IPS-NIHi7 (cell line): Measurements from ENCODE around the gene PTPN3.

ENCODE experiments used
- DNase-seq: peaks from one replicate; pipeline ENCODE4 v3.0.0; 2012; ENCODE audit warnings: mixed read lengths; ENCODE audit errors: extremely low spot score

PTPN3 gene

DNA sequence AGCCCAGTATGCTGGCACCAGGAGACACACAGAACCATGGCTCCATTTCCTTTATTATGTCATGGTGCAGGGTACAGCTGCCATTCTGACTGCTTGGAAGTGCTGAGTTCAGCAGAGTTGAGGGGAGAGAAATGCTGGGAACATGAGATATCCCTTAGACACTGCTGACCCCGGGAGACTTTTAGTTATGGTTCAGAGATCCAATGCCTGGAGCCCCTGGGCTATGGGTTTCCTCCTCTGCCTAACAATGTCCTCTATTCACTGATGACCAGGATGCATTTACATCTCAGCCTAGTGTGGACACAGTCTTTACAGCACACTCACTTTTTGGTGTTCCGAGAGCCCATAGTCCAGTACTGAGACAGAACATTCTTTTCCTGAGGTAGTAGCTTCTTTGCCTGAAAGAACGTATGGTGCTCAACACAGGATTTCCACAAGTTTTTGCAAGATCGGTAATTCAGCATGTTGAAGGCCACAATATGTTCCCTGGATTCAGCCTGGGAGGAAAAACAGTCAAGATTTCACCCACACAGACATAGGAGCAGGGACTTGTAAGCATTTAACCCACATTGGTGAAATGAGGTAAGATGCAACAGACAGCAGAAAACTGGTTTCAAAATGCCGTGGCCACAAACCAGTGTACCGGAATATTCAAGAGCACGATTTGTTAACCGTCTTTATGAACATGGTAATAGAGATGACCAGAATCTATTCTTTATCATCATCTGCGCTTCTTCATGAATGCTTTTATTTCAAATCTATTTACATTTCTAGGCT, 71.3 kb downstream of the PTPN3 start:
- DNase-seq, result no peak

DNA sequence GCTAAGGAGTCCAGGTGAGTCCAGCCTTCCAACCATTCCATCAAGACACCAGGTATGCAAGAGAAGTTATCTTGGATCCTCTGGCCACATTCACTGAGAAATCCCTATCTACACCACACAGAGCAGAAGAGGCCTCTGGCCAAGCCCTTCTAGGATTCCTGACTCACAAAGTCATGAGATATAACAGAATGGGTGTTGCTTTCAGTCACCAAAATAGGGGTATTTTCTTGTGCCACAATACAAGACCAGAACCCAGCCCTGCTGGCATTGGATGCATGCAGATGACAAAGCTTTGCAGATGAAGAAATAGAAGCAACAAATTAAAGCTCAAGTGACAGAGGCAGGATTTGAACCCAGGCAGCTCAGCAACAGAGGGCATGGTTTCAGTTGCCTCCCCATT, 73.5 kb downstream of the PTPN3 start:
- no peak for DNase-seq

DNA sequence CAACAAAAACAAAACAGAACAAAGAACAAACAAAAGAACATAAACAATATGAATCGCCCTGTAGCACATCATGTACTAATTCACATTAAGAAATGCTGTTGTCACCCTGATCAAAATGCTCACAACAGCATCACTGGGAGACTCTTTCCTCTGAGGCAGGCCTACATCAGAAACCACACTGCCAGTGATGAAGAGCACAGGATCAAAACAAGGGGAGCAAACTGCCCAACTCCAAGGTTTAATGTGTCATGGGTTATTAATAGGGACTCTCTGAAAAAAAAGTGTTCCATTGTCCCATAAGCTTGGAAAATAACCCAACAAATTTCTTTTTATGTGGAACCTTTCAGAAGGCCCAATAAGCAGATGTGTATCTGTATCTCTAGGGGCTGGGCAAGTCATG, 74.2 kb downstream of the PTPN3 start:
- no peak for DNase-seq

DNA sequence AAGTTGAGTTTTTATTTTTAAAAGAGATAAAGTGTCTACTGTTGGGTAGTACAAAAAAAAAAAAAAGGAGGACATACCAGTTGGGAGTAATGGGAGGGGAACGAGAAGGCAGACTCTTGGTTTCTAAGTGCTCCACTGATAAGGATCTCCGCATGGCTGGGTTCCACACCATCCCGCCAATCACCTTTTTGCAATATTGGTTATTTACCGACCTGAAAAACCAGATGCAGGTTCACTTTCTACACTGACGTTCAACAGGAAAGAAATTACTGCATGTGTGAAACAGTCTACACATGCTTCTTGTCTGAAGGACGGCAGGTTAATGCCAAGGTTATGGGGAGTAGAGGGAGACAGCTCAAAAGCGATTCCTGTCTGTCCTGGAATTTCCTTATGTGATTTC, 75.5 kb downstream of the PTPN3 start:
- no peak for DNase-seq

DNA sequence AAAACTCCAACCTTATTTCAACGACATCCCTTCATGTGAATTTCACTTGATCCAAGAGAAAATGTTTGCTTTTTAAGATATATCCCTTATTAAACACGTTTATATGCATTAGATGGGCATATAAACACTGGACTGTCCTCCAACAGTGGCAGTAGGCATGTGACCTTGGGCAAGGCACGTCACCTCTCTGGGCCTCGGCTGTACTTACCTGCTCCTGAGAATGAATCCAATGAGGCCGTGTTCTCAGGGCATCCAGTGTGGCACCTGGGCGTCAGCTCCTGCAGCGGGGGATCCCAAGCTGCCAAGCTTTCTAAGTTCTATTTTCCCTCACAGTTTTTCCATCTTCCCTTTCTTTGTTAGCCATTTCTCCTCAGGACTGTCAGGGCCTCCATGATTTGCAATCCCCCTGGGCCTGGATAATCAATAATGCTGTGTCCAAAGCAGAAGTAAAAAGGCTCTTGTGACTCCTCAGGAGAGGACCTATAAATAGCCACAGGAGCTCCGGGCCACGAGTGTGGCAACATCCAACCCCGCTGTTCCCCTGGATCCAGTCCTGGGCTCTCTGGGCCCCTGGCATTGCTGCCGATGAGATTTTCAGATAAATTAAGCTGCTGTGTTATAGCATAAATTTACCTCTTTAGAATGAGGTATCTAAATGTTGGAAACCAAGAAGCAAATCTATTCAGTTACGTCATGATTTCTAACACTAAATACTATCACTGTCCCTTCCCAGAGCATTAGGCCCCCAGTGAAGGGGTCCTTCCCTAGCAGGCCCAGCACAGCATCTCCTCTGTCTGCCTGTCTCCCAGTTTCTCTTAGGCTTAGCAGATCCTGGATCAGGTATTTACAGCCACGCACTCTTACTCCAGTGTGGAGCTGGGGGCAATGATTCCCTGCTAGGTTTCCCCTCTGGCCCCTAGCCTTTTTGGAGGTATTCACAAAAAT, 76.8 kb downstream of the PTPN3 start:
- DNase-seq, result no peak

DNA sequence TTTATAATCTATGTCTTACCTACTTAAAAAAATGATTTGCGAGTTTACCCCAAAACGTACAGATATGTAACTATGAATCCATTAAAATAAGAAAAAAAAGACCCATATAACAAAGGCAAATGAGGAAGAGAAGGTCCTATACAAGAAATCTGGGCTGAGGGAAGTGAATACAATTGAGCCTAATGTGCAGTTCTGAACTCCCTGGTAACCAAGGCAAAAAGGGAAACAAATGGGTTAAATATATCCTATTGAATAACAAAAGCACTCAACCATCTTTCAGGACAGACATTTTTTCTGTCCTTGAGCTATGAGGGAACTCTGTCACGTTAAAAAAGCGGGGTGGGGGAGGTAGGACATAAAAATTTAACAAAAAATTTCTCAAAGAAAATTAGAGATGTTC, 78.6 kb downstream of the PTPN3 start:
- no peak for DNase-seq

DNA sequence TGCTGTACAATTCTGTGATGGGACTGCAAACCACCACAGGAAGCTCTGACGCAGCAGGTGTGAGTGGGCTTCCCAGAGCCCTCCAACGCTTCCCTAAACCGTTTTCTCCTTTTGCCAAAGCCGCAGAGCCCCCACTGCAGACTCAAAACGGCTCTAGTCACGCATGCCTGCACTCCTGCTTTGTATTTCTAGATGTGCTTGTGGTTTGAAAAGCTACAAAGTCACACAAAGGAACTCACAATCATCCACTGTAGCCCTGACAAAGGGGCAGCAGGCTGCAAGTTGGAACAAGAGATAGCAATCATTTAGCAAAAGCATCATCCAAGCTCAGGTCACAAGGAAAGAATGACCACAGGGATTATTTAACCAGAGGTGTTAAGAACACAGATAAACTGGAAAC, 79.3 kb downstream of the PTPN3 start:
- no peak for DNase-seq

DNA sequence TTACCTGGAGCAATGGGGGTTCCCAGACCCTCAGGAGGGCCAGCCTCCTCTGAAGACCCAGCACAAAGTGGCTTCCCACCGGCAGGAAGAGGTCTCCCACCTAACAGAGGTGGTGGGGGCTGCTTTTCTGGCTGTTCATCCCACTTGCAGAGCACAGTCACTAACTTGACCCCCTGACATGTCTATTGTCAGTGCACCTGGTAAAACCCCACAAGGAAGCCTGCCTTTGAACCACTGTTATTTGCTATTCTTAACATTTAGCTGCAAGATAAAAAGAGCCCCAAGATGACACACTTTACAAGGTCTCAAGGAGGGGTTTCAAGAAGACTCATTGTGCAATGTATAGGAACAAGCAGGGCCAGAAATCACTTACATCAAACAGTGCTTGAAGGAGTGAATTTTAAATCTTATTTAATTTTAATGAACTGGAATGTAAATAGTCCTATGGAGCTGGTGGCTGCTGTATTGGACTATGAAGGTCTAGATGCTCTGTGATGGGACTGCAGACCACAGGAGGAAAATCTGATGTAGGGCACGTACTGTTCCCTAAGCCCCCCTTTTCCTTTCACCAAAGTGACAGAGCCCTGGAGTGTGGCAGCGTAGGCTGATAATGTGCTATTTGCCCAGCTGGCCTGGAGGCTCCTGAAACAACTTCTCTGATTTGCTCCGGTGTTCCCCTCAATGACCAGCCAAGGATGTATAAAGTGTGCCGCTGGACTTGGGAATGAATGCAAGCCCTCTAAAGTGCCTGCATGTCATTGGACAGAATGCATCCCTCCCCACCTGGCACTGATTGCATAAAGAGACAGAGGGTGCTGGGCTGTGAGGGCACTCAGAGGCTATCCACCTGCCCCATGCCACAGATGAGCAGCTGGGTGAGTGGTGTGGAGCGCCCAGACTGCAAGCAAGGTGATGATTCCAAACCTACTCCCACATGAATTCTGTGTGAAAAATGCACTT, 80.2 kb downstream of the PTPN3 start:
- DNase-seq, result no peak

DNA sequence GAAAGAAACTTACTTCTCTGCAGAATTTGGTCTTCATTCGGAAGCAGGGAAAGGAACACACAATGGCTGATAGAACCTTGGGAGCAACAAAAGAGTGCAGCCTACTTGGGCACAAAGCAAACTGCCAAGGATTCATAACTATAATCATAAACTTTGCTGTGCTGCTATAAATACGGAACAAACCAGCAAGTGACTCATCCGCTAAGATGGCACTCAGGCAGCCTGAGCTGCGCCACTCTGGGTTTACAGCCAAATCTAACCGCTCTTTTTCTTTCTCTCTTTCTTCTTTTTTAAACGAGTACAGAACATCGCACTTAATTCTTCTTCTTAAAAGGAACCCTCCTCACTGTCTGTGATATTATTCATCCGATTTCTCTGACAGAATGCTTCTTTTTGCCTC, 81.1 kb downstream of the PTPN3 start:
- no peak for DNase-seq

DNA sequence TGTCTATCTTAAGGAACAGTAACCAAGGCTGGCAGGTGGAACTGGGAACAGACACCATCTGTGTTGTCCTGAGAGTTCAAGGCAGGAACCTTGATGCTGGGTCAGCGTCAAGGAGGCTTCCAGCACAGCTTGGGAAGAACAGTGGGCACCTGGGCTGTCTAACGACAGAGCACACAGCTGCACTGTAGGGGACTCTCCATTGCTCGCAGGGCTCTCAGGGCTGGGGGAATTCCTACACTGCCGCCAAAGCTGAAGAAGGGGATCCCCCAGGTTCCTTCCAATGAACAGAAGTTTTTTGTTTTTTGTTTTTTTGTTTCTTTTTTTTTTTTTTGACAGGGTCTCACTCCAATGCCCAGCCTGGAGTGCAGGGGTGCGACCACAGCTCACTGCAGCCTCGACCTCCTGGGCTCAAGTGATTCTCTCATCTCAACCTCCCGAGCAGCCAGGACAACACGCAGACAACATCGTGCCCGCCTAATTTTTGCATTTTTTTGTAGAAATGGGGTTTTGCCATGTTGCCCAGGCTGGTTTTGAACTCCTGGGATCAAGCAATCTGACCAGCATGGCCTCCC, 81.9 kb downstream of the PTPN3 start:
- DNase-seq, result no peak

DNA sequence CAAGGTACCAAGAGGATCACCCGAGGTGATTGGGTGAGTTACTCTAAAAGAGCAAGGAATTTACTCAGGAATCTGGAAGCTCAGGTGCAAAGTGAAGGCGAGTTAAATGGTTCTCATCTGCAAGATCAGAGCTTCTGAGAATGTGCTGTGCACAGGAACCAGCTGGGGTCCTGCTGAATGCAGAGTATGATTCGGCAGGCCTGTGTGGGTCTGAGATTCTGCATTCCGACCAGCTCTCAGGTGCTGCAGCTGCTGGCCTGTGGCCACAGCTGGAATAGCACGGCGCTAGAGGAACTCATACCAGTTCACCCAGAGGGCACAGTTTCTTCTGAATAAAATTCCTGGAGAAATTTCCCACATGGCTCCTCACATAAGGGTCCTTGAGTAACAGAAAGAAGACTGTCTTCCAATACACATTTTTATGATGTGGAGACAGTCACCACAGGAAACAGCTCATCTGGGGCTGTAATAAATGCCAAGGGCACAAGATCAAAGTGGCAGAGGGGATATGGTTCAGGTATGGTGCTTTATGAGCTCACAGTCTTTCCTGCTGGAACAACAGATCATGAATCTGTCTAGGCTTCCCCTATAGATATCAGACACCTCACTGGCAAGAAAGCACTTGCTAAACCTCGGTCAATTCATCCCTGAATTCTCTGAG, 83.9 kb downstream of the PTPN3 start:
- DNase-seq, result peak; percentile 35

DNA sequence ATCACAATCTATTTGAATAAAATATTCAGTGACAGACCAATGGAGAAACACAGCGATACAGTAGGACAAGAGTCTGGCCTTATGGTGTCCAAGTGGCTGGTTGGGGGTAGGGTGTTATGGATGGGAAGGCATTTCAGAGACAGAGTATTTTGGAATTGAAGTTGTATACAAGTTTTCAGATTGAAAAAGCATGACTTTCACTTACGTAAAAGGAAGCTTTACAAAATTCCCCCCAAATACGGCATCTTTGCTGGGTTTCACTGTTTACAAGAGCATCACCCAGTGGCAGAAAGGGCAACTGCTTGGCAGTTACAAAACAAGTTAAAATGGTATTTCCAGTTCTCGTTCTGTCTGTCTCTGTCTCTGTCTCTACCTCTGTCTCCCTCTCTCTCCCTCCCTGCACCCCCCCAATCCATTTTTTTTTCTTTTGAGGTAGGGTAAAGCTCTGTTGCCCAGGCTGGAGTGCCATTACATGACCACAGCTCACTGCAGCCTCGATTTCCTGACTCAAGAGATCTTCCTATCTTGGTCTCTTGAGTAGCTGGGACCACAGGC, 86.2 kb downstream of the PTPN3 start:
- DNase-seq, result peak; percentile 34

DNA sequence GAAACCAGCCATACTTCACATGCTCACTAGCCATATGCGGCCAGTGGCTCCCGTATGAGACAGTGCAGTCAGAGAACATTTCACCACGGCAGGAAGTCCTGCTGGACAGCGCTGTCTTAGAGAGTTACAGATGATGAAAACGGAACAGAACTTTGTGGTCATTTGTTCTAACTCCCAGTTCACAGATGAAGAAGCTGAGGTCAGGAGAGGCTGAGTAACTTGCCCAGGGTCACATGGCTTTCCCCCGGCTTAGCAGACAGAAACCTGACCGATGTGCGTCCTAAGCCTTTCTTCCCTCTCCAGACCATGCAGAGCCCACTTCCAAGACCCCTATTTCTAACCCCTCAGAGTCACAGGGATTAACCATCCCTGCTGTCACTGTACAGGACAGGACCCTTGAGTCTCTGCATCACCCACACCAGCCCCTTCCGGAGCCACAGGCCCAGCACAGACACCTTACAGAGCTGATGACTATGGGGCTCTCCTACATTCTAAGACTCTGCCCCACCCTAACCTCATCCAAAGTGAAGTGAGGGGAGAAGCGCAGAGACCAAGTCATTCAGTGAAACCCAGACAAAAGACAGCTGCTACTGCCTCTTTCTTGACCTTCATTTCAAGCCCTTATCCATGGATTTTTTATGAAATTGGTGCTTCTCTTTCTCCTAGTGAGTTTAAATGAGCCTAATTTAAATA, 86.9 kb downstream of the PTPN3 start:
- DNase-seq, result no peak

DNA sequence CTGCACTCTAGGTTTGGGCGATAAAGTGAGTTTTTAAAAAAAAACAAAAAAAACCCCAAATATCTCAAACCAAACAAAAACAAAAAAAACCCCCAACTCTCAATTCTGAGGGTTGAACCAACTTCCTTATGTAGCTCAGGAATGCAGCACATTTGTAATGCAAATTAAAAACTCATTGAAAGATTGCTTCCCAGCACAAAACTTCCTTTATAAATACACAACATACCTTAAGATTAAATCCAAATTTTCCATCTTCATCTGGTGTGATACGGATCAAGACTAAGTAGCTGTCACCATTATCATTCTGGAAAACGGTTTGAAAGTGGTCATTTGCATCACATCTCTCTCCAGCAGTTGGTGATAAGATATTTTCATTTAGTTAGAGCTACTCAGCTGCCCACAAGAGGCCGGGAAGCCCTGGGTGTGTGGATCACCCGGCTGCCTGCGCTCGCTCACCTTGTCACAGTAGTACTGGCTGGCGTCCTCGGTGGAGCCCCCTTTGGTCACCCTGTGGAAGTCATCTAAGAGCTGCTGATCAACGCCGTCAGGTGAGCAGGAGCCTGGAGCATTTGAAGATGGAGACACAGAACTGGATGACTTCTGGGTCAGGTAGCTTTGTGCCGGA, 88.2 kb downstream of the PTPN3 start:
- peak; percentile 82 for DNase-seq

DNA sequence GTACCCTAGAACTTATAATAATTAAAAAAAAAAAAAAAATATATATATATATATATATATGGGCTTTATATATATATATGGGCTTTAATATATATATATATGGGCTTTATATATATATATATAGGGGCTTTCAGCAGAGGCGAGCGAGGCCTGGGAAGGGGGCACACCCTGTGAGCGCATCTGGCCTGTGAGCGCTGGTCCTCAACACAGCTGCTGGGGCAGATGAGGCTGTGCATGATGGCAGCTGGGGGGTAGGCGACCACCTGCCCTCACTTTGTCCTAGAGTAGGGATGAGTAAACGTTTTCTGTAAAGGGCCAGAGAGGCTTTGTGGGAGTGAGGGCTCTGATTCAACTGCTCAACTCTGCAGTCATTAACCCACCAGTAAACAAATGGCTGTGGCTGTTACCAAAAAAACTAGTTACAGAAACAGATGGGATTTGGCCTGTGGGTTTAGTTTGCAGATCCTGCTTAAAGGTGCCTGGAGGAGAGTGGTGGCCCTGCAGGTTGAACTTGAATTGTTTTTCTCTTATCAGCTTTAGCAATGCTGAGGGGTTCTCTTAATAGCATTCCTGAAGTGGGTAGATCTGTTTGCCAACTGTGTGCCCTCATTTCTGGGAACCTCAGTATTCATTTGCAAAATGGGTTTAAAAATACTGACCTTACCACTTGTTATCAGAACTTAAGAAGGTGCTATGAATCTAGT, 89.2 kb downstream of the PTPN3 start:
- DNase-seq, result no peak

DNA sequence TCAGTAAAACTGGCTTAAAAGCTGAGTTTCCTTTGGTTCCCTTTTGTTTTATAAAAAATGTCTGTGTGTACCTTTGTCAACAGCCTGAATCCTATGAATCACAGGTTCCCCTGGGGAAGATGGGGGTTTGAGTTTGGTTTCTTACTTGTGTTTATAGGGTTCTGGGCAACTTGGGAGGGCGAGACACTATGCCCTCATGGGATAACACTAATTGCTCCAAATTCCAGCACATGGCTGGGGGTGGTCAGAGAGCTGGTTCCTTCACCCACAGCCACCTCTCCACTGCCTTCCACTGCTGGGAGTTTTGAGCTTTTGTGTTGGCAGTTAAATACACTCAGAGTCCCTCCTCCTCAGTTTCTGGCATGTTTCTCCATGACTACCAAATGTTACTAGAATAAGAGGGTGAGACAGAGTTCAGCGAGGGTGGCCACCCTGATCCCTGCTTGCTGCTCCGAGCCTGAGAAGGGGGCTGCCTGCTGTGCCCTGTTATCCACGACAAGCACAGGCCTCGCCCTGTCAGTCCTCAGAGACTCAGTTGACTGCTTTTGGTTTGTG, 94.3 kb downstream of the PTPN3 start:
- no peak for DNase-seq

DNA sequence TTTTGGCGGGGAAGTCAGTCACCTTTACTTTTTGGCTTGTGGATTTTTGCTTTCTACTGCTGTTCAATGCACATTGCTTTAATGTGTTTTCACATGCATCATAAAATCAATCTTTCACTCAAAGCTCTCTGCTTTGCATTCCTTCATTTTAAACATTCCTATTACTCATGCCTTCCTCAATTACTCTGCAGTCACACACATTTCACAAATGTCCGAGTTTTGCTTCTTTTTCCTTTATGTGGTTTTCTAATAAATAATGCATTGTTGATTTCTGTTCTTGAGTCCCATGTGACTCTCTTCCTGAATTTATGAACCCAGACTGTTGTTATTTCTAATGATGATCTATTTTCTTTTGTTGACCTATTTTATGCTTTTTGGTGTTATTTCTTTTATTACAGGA, 95.0 kb downstream of the PTPN3 start:
- DNase-seq, result no peak

DNA sequence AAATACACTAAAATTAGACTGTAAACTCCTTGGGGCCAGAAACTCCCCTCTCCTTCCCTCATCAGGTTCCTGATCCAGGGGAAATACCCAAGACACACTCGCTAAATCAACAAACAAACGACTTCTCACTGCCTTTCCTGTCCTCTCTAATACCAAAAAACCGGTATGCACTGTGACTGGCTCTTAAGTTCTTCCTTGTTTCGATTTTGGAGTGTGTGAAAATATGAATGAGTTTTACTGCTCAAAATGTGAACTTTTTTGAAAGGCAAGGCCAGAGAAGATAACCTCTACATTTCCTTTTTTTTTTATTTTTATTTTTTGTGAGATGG, 96.2 kb downstream of the PTPN3 start:
- DNase-seq, result no peak
